NB4 (cell line): ENCODE data around the gene RAB21.

Source experiments
- CTCF ChIP-seq: IDR thresholded peaks from one replicate; pipeline ENCODE4 v1.5.1; 2012; ENCODE audit warnings: low read depth, low read length
- POLR2A ChIP-seq: IDR thresholded peaks from 2 replicates; pipeline ENCODE4 v1.6.1; 2011; ENCODE audit warnings: mild to moderate bottlenecking; ENCODE audit not compliant: insufficient read length; ENCODE audit errors: extremely low read depth

- no peak for TF ChIP-seq CTCF
- no peak for TF ChIP-seq POLR2A
These were observed 11.7 kb upstream of the RAB21 start for GRCh38 chr12:71742998-71743397.
